GM21515 (cell line): Measurements from ENCODE around the gene THRB.
A peak's percentile ranks its signal among the peaks of the same experiment; 100 is the strongest.

Source experiments
- ATAC-seq: cut with Tn5 transposase; IDR thresholded peaks from one replicate; pipeline ENCODE4 v1.9.1; 2021; ENCODE audit not compliant: unreplicated experiment

Gene THRB

DNA sequence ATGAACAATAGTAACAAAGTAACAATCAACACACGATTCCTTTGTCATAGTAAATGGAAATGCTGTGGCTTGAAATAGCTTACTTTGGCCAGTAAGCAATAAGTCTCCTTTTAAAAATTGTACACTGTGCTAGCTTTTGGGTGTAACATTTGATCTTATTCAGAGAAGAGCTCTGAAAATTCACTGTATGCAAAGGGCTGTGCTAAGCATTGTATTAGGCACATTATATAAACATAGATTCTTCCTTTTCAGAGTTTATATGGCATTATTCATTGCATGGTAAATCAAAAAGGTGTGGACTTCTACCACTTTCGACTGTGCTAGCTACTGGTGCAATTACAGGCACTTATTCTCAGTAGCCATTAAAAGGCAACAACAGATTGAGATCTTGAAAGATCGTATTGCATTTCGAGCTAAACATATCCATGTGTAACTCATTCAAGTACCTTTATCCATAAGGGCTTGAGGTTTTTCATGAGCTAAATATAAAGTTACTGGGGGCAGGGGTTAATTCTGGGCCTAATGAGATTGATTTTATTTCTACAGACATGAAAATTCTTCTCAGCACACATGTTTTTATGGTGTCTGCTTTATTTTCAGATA lies 302.7 kb downstream of the THRB start:
- no peak for ATAC-seq

DNA sequence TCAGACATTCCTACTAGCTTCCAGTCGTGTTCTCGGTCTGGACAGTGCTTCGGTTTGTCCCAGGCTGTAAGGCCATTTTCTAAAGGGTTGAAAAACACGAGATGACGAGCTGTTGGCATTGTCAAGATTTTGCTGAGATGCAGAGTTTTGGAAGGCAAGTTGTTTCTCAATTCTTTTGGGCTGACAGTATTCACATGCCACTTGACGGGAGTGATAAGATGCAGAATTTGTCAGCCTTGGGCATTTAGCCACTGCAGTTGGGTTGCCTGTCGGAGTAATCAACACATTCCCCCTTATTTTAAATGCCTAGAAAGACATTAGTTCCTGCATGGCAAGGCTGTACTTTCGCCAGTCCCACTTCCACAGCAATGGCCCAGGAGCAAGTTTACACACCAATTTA lies 304.4 kb downstream of the THRB start:
- ATAC-seq = no peak

- peak; percentile 95 for ATAC-seq
Measured at GRCh38 chr3:24185738-24186384, 308.8 kb downstream of the THRB start.

GRCh38 chr3:24184528-24185176 lies 310.0 kb downstream of the THRB start:
- no peak for ATAC-seq

GRCh38 chr3:24182756-24183155 lies 311.9 kb downstream of the THRB start:
- ATAC-seq = no peak

DNA sequence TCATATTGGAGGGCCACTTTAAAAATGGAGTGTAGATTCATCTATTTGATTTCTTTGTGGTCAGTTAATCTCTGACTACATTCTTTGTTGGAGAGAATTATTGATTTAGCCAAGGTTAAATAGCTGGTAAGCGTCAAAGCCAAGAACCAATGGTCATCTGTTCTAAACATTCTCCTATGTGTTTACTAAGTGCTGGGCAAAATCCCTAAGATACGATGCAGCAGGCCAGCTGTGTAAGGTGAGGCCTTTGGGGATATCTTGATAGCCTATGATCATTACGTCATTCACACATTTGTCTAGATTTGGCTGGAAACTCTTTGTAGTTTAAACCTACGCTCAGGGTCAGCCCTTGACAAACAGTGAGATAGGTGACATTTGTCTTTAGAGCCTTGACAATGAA lies 313.4 kb downstream of the THRB start:
- no peak for ATAC-seq

GRCh38 chr3:24180616-24181015 lies 314.0 kb downstream of the THRB start:
- no peak for ATAC-seq

DNA sequence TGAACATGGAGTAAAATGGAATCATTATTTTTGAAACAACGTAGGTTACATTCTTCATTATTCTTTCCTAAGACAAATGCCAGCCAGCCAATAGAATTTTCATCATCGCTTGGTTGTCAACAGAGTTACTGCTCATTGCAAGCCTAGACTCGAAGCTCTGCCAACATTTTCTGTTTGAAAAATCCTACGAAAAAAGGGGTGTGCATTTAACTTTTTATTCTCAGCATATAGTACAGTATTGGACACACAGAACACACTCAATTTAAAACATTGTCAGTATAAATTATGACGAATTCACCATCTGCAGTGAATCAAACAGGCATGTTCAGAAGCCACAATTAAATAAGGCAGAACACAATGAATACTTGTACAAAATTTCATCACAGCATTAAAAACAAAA lies 317.4 kb downstream of the THRB start:
- ATAC-seq = no peak

- ATAC-seq = no peak
Measured at GRCh38 chr3:24174614-24175013, 320.0 kb downstream of the THRB start.

DNA sequence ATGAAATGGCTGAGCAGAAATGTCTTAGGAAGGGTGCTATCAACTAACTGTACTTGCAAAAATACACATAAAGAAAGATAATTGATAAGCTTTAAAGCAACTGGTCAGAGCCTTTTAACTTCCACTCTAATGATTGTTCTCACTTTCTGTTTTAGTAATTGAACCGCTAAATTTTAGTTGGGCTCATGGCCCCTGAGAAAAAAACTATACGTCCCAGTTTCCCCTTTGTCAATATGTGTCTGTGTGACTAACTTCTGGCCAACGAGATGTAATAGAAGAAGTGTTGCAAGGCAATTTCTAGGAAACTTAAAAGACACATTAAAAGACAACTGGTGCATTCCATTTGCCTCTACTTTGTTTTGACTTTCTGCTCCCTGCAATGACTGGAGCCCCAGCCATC lies 325.7 kb downstream of the THRB start:
- ATAC-seq = no peak

DNA sequence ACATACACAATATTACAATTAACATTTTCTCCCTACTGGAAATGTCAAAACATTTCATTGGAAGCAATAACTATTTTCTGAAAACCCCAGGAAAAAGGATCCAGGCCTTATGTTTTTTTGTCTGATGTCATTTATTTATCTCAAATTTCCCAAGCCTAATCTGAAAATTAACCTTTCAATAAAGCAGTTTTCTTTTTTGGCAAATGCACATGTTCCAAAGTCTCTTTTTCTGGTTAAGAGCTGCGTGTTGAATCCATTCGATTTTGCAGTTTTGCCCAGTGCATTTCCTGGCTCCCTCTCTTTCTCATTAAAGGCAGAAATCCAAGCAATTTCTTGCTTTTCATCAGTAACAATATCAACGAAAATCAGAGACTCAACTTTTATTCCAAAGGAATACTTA lies 327.2 kb downstream of the THRB start:
- ATAC-seq = no peak

GRCh38 chr3:24166515-24166914 lies 328.1 kb downstream of the THRB start:
- no peak for ATAC-seq

DNA sequence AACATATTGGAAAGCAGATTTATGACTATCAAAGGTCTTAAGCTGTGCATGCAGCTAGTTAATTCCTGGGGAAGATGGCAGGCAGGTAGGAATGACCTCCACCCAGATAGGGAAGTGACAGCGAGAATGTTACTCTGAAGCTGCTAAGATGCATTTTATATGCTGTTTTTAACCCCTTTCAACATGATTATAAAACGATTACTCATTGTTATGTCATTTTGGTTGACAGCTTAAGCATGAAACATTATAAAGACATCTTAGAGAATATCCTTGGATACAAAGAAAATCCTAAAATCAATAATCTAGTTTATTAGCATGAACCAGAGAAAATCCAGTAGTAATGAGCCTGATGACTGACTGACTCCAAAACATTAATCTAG lies 329.1 kb downstream of the THRB start:
- no peak for ATAC-seq

DNA sequence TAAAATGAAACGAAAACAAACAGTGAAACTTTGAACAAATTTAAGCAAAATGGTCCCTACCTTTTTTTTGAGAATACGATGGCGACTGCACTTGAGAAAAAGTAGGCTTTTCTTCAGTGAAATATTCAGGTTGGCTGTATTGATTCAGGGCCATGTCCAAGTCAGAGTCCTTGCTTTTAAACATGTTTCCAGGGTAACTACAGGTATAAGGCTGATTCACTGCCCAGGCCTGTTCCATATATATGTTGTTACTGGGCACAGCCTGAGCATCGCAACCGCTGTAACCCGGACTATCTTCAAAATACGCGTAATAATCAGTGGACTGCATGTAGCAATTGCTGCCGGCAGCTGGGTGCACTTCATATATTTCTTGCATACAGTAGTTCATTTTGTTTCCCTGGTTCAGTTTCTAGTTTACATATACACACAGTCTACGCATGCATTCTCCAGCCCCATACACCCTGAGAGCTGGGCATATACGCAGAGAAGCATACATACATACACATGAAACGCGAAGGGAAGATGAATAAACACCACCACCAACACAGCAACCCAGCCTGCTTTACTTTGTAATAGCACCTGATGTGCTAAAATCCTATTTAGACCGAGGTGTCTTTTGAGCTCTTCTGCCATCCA lies 329.6 kb downstream of the THRB start:
- no peak for ATAC-seq

DNA sequence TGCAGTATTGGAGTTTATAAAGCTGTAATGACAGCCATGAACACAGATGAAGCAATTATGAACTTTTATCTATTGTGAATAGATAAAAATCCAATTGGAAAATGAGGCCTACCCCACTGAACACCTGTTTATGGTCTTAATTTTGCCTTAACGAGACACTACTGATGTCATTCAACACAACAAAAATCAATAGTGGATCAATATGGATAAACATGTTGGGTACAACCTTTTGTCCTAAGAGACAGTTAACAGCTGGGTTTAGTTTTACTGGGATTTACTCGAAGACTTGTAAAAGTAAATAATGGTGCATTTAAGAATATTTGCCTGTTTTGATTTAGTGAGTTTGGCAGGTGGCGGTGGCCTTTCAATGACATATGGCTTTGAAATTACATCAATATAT lies 331.7 kb downstream of the THRB start:
- no peak for ATAC-seq

DNA sequence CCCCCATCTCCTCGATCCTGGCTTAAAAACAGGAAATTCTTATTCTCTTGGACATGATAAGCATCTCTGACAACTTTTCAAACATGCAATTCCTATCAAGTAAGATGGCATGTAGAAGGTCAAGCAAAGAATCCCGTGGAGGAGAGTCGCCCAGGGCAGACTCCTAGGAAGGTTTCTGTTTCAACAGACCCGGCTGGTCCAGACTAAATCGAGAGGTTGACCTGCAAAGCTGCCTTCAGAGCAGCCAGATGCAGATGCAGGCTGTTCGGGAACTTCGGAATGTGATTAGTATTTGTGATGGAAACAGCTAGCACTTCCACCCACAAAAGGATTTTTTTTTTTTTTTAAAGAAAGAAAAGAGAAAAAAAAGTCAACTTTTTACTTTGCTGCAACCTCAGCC lies 332.8 kb downstream of the THRB start:
- ATAC-seq = no peak

DNA sequence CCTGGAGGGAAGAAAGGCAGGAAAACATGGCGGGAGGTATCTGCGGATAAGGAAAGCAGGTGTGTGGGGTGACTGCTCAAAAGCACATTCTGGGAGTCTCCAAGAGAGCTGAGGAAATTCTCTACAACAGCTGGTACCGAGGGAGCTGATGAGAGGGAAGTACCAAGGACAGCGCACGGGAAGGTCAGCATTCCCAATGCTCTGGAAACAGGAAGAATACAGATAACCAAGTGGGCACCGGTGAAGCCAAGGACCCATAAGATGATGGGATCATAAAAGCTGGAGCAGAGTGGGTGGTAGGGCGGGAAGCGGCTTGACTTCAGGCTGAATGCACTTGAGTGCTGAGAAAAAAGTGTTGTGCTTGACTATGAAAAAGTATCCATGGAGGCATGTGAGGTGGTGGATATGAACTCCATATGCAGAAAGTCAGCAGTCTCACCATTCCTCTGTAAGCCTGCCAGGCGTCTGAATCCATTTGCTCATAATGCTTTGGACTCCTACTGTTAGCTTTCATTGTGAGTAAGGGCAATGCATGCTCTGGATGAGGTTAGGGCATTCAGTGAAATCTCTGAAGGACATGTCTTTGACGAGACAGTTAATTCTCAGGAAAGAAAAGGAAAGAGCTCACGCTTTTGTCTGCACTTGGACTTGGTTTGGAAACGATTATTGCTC lies 334.1 kb downstream of the THRB start:
- ATAC-seq = no peak

DNA sequence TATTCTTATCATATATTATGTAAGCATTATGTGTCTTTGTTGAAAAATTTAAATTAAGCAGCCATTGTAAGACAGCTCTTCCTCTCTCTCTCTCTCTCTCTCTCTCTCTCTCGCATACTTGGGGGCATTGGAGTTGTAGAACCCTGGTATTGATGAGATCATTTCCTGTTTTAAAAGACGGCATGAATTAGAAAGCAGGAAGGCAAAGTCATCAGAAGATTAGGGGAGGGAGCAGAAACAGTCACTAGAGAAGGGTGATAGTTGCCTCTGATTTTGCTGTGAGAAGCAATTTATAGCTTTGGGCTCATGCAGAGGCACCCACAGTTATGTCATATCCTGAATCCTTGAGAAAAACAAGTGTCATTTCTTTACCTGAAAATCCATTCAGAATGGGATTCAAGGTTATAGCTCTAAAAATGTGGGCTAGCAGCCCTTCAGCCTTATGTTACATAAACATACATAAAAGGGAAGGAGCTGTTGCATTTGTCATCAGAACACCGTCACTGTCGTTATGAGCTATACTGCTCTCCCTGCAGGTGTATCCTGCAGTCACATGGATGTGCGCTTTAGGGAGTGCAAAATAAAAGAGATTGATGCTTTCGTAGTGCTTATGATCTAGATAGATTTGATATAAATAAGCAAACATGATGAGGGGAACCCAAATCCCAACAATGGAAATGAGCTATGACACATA lies 335.7 kb downstream of the THRB start:
- no peak for ATAC-seq

DNA sequence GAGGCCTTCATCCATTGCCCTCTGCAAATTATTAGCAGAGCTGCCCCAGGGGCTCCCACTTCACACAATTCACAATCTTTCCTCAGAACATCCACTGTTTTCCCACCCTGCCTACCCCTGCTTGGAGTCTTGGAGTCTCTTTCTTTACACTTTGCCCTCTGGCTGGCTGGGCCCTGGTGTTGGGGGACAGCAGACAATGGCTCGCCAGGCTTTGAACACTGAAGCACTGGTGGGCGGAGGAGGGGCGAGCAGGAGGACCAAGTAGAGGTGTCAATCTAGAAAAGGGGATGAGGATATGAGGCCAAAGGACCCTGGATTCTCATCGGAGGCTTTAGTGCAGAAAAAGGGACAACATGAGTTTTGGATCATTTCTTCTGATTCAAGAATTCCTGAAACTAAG lies 337.5 kb downstream of the THRB start:
- no peak for ATAC-seq

DNA sequence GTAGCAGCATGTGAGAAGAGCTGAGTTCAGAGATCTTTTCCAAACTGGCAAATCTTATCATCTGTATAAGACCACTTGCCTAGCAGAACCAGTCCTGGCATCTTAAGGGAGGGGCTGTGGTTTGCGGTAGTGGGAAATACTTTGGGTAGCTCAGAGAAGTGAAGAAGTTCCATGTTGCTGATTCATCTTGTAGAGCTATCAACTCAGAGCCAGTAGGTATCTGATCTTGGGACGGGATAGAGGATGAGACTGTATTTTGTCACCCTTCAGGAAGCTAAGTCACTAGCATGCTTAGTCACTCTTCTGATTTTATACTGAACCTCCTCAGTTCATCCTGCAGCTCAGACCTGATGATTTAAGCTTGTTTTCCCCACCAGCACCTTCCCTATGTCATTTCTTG lies 338.2 kb downstream of the THRB start:
- ATAC-seq = no peak

DNA sequence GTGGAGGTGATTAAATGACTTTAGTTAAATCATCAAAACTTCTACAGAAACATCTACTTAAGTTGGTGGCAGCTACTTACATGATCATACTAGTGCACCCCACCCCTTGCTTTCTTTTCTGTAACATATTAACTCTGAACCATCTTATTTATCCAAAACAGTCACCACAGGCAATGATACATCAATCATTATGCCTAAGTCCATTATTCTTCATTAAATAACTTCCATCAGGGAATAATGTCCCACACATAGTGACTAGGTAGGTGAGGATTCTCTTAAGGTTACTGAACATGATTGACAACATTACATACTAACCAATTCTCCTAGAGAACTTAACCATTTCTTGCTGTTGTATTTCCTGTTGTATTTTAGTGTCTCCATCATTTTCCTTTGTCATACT lies 339.4 kb downstream of the THRB start:
- ATAC-seq = no peak
